H9 (cell line): ENCODE measurements around the gene SBNO1. TPM values are rescaled to one million over a fixed set of nuclear protein-coding genes. Genes with fewer than 3 reads are reported as not detected.
A peak's percentile ranks its signal among the peaks of the same experiment; 100 is the strongest.

Experiments
- DNase-seq: peaks from one replicate; pipeline ENCODE4 v3.0.0-alpha.2; 2017
- H2AFZ ChIP-seq: one replicate; pipeline ENCODE4 v1.6.1; 2013; ENCODE audit warnings: mild to moderate bottlenecking, low read length, control low read depth, moderate library complexity
- H2AK5ac ChIP-seq: 2 replicates; pipeline ENCODE4 v1.6.1; 2013; ENCODE audit warnings: low read length, control low read depth, mixed read lengths; ENCODE audit not compliant: insufficient read length
- H2BK120ac ChIP-seq: one replicate; pipeline ENCODE4 v1.6.1; 2013; ENCODE audit warnings: low read depth, mild to moderate bottlenecking, low read length, control low read depth, inconsistent platforms; ENCODE audit not compliant: poor library complexity, severe bottlenecking
- H2BK12ac ChIP-seq: 2 replicates; pipeline ENCODE4 v1.6.1; 2013; ENCODE audit warnings: low read length, control low read depth, mixed read lengths, low read depth; ENCODE audit not compliant: insufficient read length
- H2BK15ac ChIP-seq: 2 replicates; pipeline ENCODE4 v1.6.1; 2013; ENCODE audit warnings: low read depth, low read length, control low read depth
- H2BK20ac ChIP-seq: one replicate; pipeline ENCODE4 v1.6.1; 2013; ENCODE audit warnings: low read depth, mild to moderate bottlenecking, low read length, control low read depth, inconsistent platforms; ENCODE audit not compliant: poor library complexity, severe bottlenecking
- H2BK5ac ChIP-seq: 2 replicates; pipeline ENCODE4 v1.6.1; 2013; ENCODE audit warnings: low read length, control low read depth, mixed read lengths; ENCODE audit not compliant: insufficient read length
- H3K14ac ChIP-seq: 2 replicates; pipeline ENCODE4 v1.6.1; 2013; ENCODE audit warnings: low read length, control low read depth; ENCODE audit not compliant: insufficient read depth
- H3K18ac ChIP-seq: 2 replicates; pipeline ENCODE4 v1.6.1; 2013; ENCODE audit warnings: low read depth, mild to moderate bottlenecking, mixed read lengths, low read length, control low read depth; ENCODE audit not compliant: insufficient read length
- H3K23ac ChIP-seq: 2 replicates; pipeline ENCODE4 v1.6.1; 2013; ENCODE audit warnings: low read length, control low read depth, mixed read lengths, low read depth; ENCODE audit not compliant: insufficient read length
- H3K23me2 ChIP-seq: 2 replicates; pipeline ENCODE4 v1.6.1; 2013; ENCODE audit warnings: low read depth, mild to moderate bottlenecking, mixed read lengths, low read length, control low read depth; ENCODE audit not compliant: insufficient read length, poor library complexity, severe bottlenecking
- H3K27ac ChIP-seq: 2 replicates; pipeline ENCODE4 v1.5.1; 2013; ENCODE audit warnings: low read length, control low read depth, mixed read lengths, low read depth; ENCODE audit not compliant: insufficient read length
- H3K27me3 ChIP-seq: 2 replicates; pipeline ENCODE4 v1.6.1; 2013; ENCODE audit warnings: low read length, control low read depth, inconsistent platforms; ENCODE audit not compliant: insufficient read depth
- H3K4ac ChIP-seq: 2 replicates; pipeline ENCODE4 v1.6.1; 2013; ENCODE audit warnings: low read depth, mild to moderate bottlenecking, control low read depth, inconsistent platforms, low read length, moderate library complexity
- H3K4me1 ChIP-seq: 2 replicates; pipeline ENCODE4 v1.6.1; 2013; ENCODE audit warnings: low read length, control low read depth, inconsistent platforms; ENCODE audit not compliant: insufficient read depth
- H3K4me2 ChIP-seq: 2 replicates; pipeline ENCODE4 v1.6.1; 2013; ENCODE audit warnings: low read length, control low read depth, mixed read lengths; ENCODE audit not compliant: insufficient read length, insufficient read depth
- H3K56ac ChIP-seq: 2 replicates; pipeline ENCODE4 v1.6.1; 2013; ENCODE audit warnings: low read depth, mild to moderate bottlenecking, mixed read lengths, low read length, control low read depth; ENCODE audit not compliant: insufficient read length
- H3K79me1 ChIP-seq: 2 replicates; pipeline ENCODE4 v1.6.1; 2013; ENCODE audit warnings: low read depth, mild to moderate bottlenecking, moderate library complexity, low read length, control low read depth, inconsistent platforms; ENCODE audit not compliant: insufficient read depth, poor library complexity, severe bottlenecking
- H3K79me2 ChIP-seq: 2 replicates; pipeline ENCODE4 v1.6.1; 2013; ENCODE audit warnings: low read length, control low read depth, inconsistent platforms; ENCODE audit not compliant: insufficient read depth
- H3K9ac ChIP-seq: 2 replicates; pipeline ENCODE4 v1.6.1; 2013; ENCODE audit warnings: low read length, control low read depth, mixed read lengths; ENCODE audit not compliant: insufficient read length; ENCODE audit errors: extremely low read depth
- H3K9me3 ChIP-seq: one replicate; pipeline ENCODE4 v1.6.1; 2013; ENCODE audit warnings: low read depth, low read length, inconsistent platforms; ENCODE audit not compliant: control insufficient read depth
- H3T11ph ChIP-seq: one replicate; pipeline ENCODE4 v1.6.1; 2013; ENCODE audit warnings: mild to moderate bottlenecking, low read length, control low read depth, inconsistent platforms
- H4K20me1 ChIP-seq: one replicate; pipeline ENCODE4 v1.6.1; 2013; ENCODE audit not compliant: control insufficient read depth, insufficient read length, insufficient read depth
- H4K5ac ChIP-seq: 2 replicates; pipeline ENCODE4 v1.6.1; 2013; ENCODE audit warnings: low read depth, mild to moderate bottlenecking, mixed read lengths, low read length, control low read depth; ENCODE audit not compliant: insufficient read length
- H4K8ac ChIP-seq: replicated peaks from 2 replicates; pipeline ENCODE4 v1.6.1; 2013; ENCODE audit warnings: low read length, control low read depth, mixed read lengths, low read depth; ENCODE audit not compliant: insufficient read length
- H4K91ac ChIP-seq: 2 replicates; pipeline ENCODE4 v1.6.1; 2013; ENCODE audit warnings: low read depth, mild to moderate bottlenecking, moderate library complexity, mixed read lengths, low read length, control low read depth; ENCODE audit not compliant: insufficient read length
- H3K27ac Mint-ChIP-seq, 3 experiments: 2 replicates in 2 of 3; 3 replicates in 1 of 3; pipeline ENCODE4 v1.8.0; 2020 to 2021; ENCODE audit warnings: mixed read lengths in 3 of 3, mild to moderate bottlenecking in 1 of 3, moderate library complexity in 1 of 3
- H3K27me3 Mint-ChIP-seq: 2 replicates; pipeline ENCODE4 v1.8.0; 2021; ENCODE audit warnings: low read depth, mild to moderate bottlenecking, moderate library complexity, mixed read lengths
- H3K36me3 Mint-ChIP-seq, 3 experiments: 2 replicates in 2 of 3; 3 replicates in 1 of 3; pipeline ENCODE4 v1.8.0; 2020 to 2021; ENCODE audit warnings: low read depth in 3 of 3, mixed read lengths in 3 of 3; ENCODE audit not compliant: insufficient read depth in 1 of 3
- H3K4me1 Mint-ChIP-seq, 2 experiments: 2 replicates each; pipeline ENCODE4 v1.8.0; 2020; ENCODE audit warnings: mixed read lengths in 2 of 2
- H3K4me3 Mint-ChIP-seq, 2 experiments: 2 replicates in 1 of 2; 3 replicates in 1 of 2; pipeline ENCODE4 v1.8.0; 2020 to 2021; ENCODE audit warnings: mild to moderate bottlenecking in 2 of 2, mixed read lengths in 2 of 2, moderate library complexity in 1 of 2
- H3K9me3 Mint-ChIP-seq, 2 experiments: 2 replicates in 1 of 2; 3 replicates in 1 of 2; pipeline ENCODE4 v1.8.0; 2020; ENCODE audit warnings: mild to moderate bottlenecking in 2 of 2, mixed read lengths in 2 of 2, moderate library complexity in 1 of 2
- CTCF ChIP-seq: fragments of 200-600 bp; sonication (generic); conservative IDR thresholded peaks from 3 replicates; pipeline ENCODE4 v1.8.0; 2021; ENCODE audit warnings: antibody characterized with exemption, mild to moderate bottlenecking
- WGBS: extraction: QIAGEN DNeasy Blood & Tissue Kit; methylation state at CpG from one replicate; pipeline ENCODE4 v1.1.7; 2013; ENCODE audit warnings: missing lambda C conversion rate, low lambda C conversion rate, mixed read lengths; ENCODE audit not compliant: insufficient read length; ENCODE audit errors: extremely low coverage; 5-methylcytosine and 5-hydroxymethylcytosine counted together
- total RNA-seq: library from RNA; stranded (reverse); gene quantifications from 2 replicates; pipeline ENCODE4 v1.2.1, GENCODE V29; 2021

The SBNO1 gene
- total RNA-seq, 1 experiment from 2014 or later: 47.5 TPM

- Histone ChIP-seq H3K27ac (no peak overlapping the region), H2BK120ac (no peak overlapping the region), H4K5ac (no peak overlapping the region), H3K79me1 (peaks cover 2% of the 10 kb centered on the region), H3K9me3 (no peaks in the 10 kb centered on the region), H3K4me1 (peaks cover 2% of the 10 kb centered on the region; the same call in 1 of the 2 replicates), H2BK20ac (no peak overlapping the region), H3K27me3 (no peaks in the 10 kb centered on the region), H3K23me2 (no peaks in the 10 kb centered on the region), H2AK5ac (no peak overlapping the region), H3K9ac (no peak overlapping the region), H4K20me1 (no peaks in the 10 kb centered on the region), H3K4ac (no peak overlapping the region), H3K79me2 (peaks cover 18% of the 10 kb centered on the region; the same call in 1 of the 2 replicates), H4K8ac (no peak overlapping the region), H2AFZ (no peak overlapping the region), H2BK5ac (no peak overlapping the region), H3K56ac (no peak overlapping the region), H2BK12ac (no peak overlapping the region), H2BK15ac (no peak overlapping the region), H3K23ac (no peak overlapping the region), H3K4me2 (no peak overlapping the region), H3K14ac (no peak overlapping the region), H3K18ac (no peak overlapping the region), H3T11ph (no peak overlapping the region), H4K91ac (no peak overlapping the region)
- DNase-seq: peak; percentile 79
- Mint-ChIP-seq H3K27me3 (no peaks in the 10 kb centered on the region), H3K4me3 (peak overlapping the region in 1 of 2 experiments; percentile 16; a peak in 1 of 5 replicates), H3K4me1 (peaks cover 63 to 69% of the 10 kb centered on the region in 2 experiments), H3K36me3 (peaks cover 44 to 85% (median 82%) of the 10 kb centered on the region in 3 experiments), H3K9me3 (peaks cover 0 to 9% of the 10 kb centered on the region in 2 experiments; a peak in 1 of 5 replicates), H3K27ac (peak overlapping the region; percentile 44 to 94 (median 56); a peak in 5 of 7 replicates)
- WGBS: no CpG with 5 or more reads among the region's 7 CpGs
- TF ChIP-seq CTCF: peak; percentile 60
Observed at GRCh38 chr12:123264642-123265041, 100.0 kb downstream of the SBNO1 start.
